ENCODE data around the gene SARNP.

The SARNP gene

DNA sequence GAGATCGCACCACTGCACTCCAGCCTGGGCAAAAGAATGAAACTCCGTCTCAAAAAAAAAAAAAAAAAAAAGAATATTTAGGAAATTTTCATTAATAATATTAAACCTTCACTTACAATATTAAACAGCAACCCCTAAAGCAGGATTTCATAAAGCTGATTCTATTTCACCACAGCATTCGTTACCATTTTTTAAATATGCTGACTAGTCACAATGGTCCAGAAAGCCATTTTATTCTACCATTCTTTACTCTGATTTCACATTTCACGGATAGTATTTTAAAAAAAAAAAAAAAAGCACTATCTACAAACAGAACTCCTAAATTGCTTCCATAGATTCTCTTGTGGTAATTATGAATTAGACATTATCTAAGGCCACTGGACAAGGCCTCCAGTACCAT is 27.6 kb downstream of the SARNP start:
- no peak overlapping the region for H4K91ac ChIP-seq (ENCODE audit: low read length)
- DNase-seq = no peak
- H3K27ac ChIP-seq (ENCODE audit: low read length, poor library complexity, severe bottlenecking) = no peak overlapping the region
- no peaks in the 10 kb centered on the region for H3K27me3 ChIP-seq (ENCODE audit: control insufficient read depth in 1 of 2, insufficient read depth in 1 of 2, low read length in 2 of 2)
- 93% methylated on average over 1 of the region's 4 CpGs for WGBS
- no peak overlapping the region for H3K23ac ChIP-seq (ENCODE audit: low read length in 2 of 2)
- no peaks in the 10 kb centered on the region for H3K9me3 ChIP-seq (ENCODE audit: control insufficient read depth, low read length)
- H3K4me1 ChIP-seq (ENCODE audit: control insufficient read depth, insufficient read depth, low read depth, low read length) = no peaks in the 10 kb centered on the region
- H2BK120ac ChIP-seq (ENCODE audit: low read depth, low read length) = no peak overlapping the region
- H3K36me3 ChIP-seq (ENCODE audit: control insufficient read depth in 1 of 2, insufficient read depth in 2 of 2, low read depth in 1 of 2, low read length in 2 of 2) = peaks cover 44 to 89% of the 10 kb centered on the region in 2 experiments
- peaks cover 20% of the 10 kb centered on the region for H3K79me1 ChIP-seq (replicated peaks; ENCODE audit: low read length, poor library complexity, severe bottlenecking)
- no peak overlapping the region for H3K9ac ChIP-seq (ENCODE audit: low read length)
- no peak overlapping the region for H3K4me2 ChIP-seq (ENCODE audit: low read length, poor library complexity, severe bottlenecking)
- no peak overlapping the region for H3K4me3 ChIP-seq (ENCODE audit: insufficient read depth in 1 of 2, low read depth in 1 of 2, low read length in 2 of 2)
- no peak overlapping the region for H3K18ac ChIP-seq (ENCODE audit: low read depth in 1 of 2, low read length in 2 of 2)
- H2BK15ac ChIP-seq (ENCODE audit: low read depth, poor library complexity, severe bottlenecking) = no peak overlapping the region
- no peak overlapping the region for H4K8ac ChIP-seq (ENCODE audit: low read length)
- no peak overlapping the region for H2AK5ac ChIP-seq (ENCODE audit: low read length, severe bottlenecking)
- H3K14ac ChIP-seq (ENCODE audit: low read length in 2 of 2) = no peak overlapping the region
- no peak overlapping the region for H2BK12ac ChIP-seq (ENCODE audit: low read length in 2 of 2)
- no peak overlapping the region for H2AFZ ChIP-seq (ENCODE audit: low read depth, low read length)
- H2BK5ac ChIP-seq (ENCODE audit: low read depth, low read length, poor library complexity, severe bottlenecking) = no peak overlapping the region
- H3K4ac ChIP-seq (ENCODE audit: low read depth in 1 of 2, low read length in 2 of 2) = no peak overlapping the region

DNA sequence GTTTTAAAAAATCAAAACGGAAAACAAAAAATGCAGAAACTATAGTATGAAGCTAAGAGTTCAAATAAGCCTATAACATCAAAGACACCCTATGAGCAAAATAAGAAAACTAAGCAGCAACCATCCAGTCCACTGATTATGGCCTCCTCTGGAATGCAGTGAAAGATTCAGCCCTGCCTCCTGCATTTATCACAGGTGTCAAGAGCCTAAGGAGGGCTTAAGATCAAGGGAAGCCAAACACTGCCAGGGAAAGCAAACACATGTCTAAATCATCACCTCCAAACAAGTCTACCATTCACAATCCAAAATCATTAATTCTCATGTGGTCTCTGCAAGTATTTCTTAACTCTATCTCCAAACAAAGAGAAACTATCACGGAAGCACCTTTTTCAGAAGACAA is 28.4 kb downstream of the SARNP start:
- H3K4ac ChIP-seq (ENCODE audit: low read depth in 1 of 2, low read length in 2 of 2) = no peak overlapping the region
- no peak overlapping the region for H2BK120ac ChIP-seq (ENCODE audit: low read depth, low read length)
- H4K91ac ChIP-seq (ENCODE audit: low read length) = no peak overlapping the region

DNA sequence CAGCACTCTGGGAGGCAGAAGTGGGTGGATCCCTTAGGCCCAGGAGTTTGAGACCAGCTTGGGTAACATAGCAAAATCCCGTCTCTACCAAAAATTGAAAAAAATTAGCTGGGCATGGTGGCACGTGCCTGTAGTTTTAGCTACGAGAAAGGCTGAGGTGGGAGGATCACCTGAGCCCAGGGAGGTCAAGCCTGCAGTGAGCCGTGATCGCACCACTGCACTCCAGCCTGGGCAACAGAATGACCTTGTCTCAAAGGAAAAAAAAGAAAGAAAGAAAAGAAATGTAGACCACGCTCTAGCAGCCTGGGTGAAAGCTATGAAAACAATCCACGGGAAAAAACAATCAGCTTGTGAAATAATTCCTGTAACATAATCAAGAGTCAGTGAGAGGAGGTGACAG is 29.0 kb downstream of the SARNP start:
- peaks cover 23% of the 10 kb centered on the region for H3K79me1 ChIP-seq (replicated peaks; ENCODE audit: low read length, poor library complexity, severe bottlenecking)
- no peak overlapping the region for H2BK15ac ChIP-seq (ENCODE audit: low read depth, poor library complexity, severe bottlenecking)
- 98% methylated on average over 7 of the region's 7 CpGs for WGBS
- no peak overlapping the region for H3K4ac ChIP-seq (ENCODE audit: low read depth in 1 of 2, low read length in 2 of 2)
- no peak overlapping the region for H2BK12ac ChIP-seq (ENCODE audit: low read length in 2 of 2)
- H2AK5ac ChIP-seq (ENCODE audit: low read length, severe bottlenecking) = no peak overlapping the region
- no peak overlapping the region for H4K8ac ChIP-seq (ENCODE audit: low read length)
- no peak overlapping the region for H3K23ac ChIP-seq (ENCODE audit: low read length in 2 of 2)
- no peak overlapping the region for H2BK5ac ChIP-seq (ENCODE audit: low read depth, low read length, poor library complexity, severe bottlenecking)
- no peaks in the 10 kb centered on the region for H3K27me3 ChIP-seq (ENCODE audit: control insufficient read depth in 1 of 2, insufficient read depth in 1 of 2, low read length in 2 of 2)
- H3K9me3 ChIP-seq (ENCODE audit: control insufficient read depth, low read length) = no peaks in the 10 kb centered on the region
- no peak overlapping the region for H3K9ac ChIP-seq (ENCODE audit: low read length)
- H3K27ac ChIP-seq (ENCODE audit: low read length, poor library complexity, severe bottlenecking) = no peak overlapping the region
- peaks cover 42 to 89% of the 10 kb centered on the region in 2 experiments for H3K36me3 ChIP-seq (ENCODE audit: control insufficient read depth in 1 of 2, insufficient read depth in 2 of 2, low read depth in 1 of 2, low read length in 2 of 2)
- no peak overlapping the region for H3K14ac ChIP-seq (ENCODE audit: low read length in 2 of 2)
- no peak overlapping the region for H3K4me2 ChIP-seq (ENCODE audit: low read length, poor library complexity, severe bottlenecking)
- DNase-seq = no peak
- H3K4me3 ChIP-seq (ENCODE audit: insufficient read depth in 1 of 2, low read depth in 1 of 2, low read length in 2 of 2) = no peak overlapping the region
- no peak overlapping the region for H2BK120ac ChIP-seq (ENCODE audit: low read depth, low read length)
- H3K18ac ChIP-seq (ENCODE audit: low read depth in 1 of 2, low read length in 2 of 2) = no peak overlapping the region
- no peak overlapping the region for H4K91ac ChIP-seq (ENCODE audit: low read length)
- H2AFZ ChIP-seq (ENCODE audit: low read depth, low read length) = no peak overlapping the region
- no peaks in the 10 kb centered on the region for H3K4me1 ChIP-seq (ENCODE audit: control insufficient read depth, insufficient read depth, low read depth, low read length)

More for the DNA sequence above, 28.4 kb downstream of the SARNP start:
- no peak overlapping the region for H3K18ac ChIP-seq (ENCODE audit: low read depth in 1 of 2, low read length in 2 of 2)
- H2BK5ac ChIP-seq (ENCODE audit: low read depth, low read length, poor library complexity, severe bottlenecking) = no peak overlapping the region
- WGBS = 91% methylated on average over 2 of the region's 2 CpGs
- H2BK12ac ChIP-seq (ENCODE audit: low read length in 2 of 2) = no peak overlapping the region
- no peak for DNase-seq
- H3K9me3 ChIP-seq (ENCODE audit: control insufficient read depth, low read length) = no peaks in the 10 kb centered on the region
- H3K27me3 ChIP-seq (ENCODE audit: control insufficient read depth in 1 of 2, insufficient read depth in 1 of 2, low read length in 2 of 2) = no peaks in the 10 kb centered on the region
- H3K23ac ChIP-seq (ENCODE audit: low read length in 2 of 2) = no peak overlapping the region
- no peak overlapping the region for H3K14ac ChIP-seq (ENCODE audit: low read length in 2 of 2)
- peaks cover 20% of the 10 kb centered on the region for H3K79me1 ChIP-seq (replicated peaks; ENCODE audit: low read length, poor library complexity, severe bottlenecking)
- no peak overlapping the region for H2AK5ac ChIP-seq (ENCODE audit: low read length, severe bottlenecking)
- no peak overlapping the region for H3K9ac ChIP-seq (ENCODE audit: low read length)
- no peak overlapping the region for H2BK15ac ChIP-seq (ENCODE audit: low read depth, poor library complexity, severe bottlenecking)
- no peak overlapping the region for H4K8ac ChIP-seq (ENCODE audit: low read length)
- peaks cover 42 to 89% of the 10 kb centered on the region in 2 experiments for H3K36me3 ChIP-seq (ENCODE audit: control insufficient read depth in 1 of 2, insufficient read depth in 2 of 2, low read depth in 1 of 2, low read length in 2 of 2)
- no peak overlapping the region for H3K4me3 ChIP-seq (ENCODE audit: insufficient read depth in 1 of 2, low read depth in 1 of 2, low read length in 2 of 2)
- no peak overlapping the region for H2AFZ ChIP-seq (ENCODE audit: low read depth, low read length)
- no peak overlapping the region for H3K27ac ChIP-seq (ENCODE audit: low read length, poor library complexity, severe bottlenecking)
- no peaks in the 10 kb centered on the region for H3K4me1 ChIP-seq (ENCODE audit: control insufficient read depth, insufficient read depth, low read depth, low read length)
- H3K4me2 ChIP-seq (ENCODE audit: low read length, poor library complexity, severe bottlenecking) = no peak overlapping the region

- no peak overlapping the region for H4K91ac ChIP-seq (ENCODE audit: low read length)
- no peak overlapping the region for H2BK120ac ChIP-seq (ENCODE audit: low read depth, low read length)
- no peak overlapping the region for H4K8ac ChIP-seq (ENCODE audit: low read length)
- H2BK12ac ChIP-seq (ENCODE audit: low read length in 2 of 2) = no peak overlapping the region
- no peak overlapping the region for H3K4ac ChIP-seq (ENCODE audit: low read depth in 1 of 2, low read length in 2 of 2)
- H3K4me1 ChIP-seq (ENCODE audit: control insufficient read depth, insufficient read depth, low read depth, low read length) = no peaks in the 10 kb centered on the region
- H3K14ac ChIP-seq (ENCODE audit: low read length in 2 of 2) = no peak overlapping the region
- H3K9me3 ChIP-seq (ENCODE audit: control insufficient read depth, low read length) = no peaks in the 10 kb centered on the region
- no peak overlapping the region for H3K18ac ChIP-seq (ENCODE audit: low read depth in 1 of 2, low read length in 2 of 2)
- no peak overlapping the region for H3K23ac ChIP-seq (ENCODE audit: low read length in 2 of 2)
- no peak overlapping the region for H3K9ac ChIP-seq (ENCODE audit: low read length)
- H2AFZ ChIP-seq (ENCODE audit: low read depth, low read length) = no peak overlapping the region
- no peaks in the 10 kb centered on the region for H3K27me3 ChIP-seq (ENCODE audit: control insufficient read depth in 1 of 2, insufficient read depth in 1 of 2, low read length in 2 of 2)
- H3K4me2 ChIP-seq (ENCODE audit: low read length, poor library complexity, severe bottlenecking) = no peak overlapping the region
- peaks cover 26% of the 10 kb centered on the region for H3K79me1 ChIP-seq (replicated peaks; ENCODE audit: low read length, poor library complexity, severe bottlenecking)
- peak; percentile 19 for DNase-seq
- H2BK15ac ChIP-seq (ENCODE audit: low read depth, poor library complexity, severe bottlenecking) = no peak overlapping the region
- no peak overlapping the region for H2AK5ac ChIP-seq (ENCODE audit: low read length, severe bottlenecking)
- no peak overlapping the region for H2BK5ac ChIP-seq (ENCODE audit: low read depth, low read length, poor library complexity, severe bottlenecking)
- WGBS = no CpG with 5 or more reads among the region's 2 CpGs
- no peak overlapping the region for H3K4me3 ChIP-seq (ENCODE audit: insufficient read depth in 1 of 2, low read depth in 1 of 2, low read length in 2 of 2)
- H3K27ac ChIP-seq (ENCODE audit: low read length, poor library complexity, severe bottlenecking) = no peak overlapping the region
- H3K36me3 ChIP-seq (ENCODE audit: control insufficient read depth in 1 of 2, insufficient read depth in 2 of 2, low read depth in 1 of 2, low read length in 2 of 2) = peaks cover 34 to 94% of the 10 kb centered on the region in 2 experiments
These were observed 36.8 kb downstream of the SARNP start for GRCh38 chr12:55780685-55781084.

Measured in mesenchymal stem cell (in vitro differentiated cells and primary cell).